Progenitor cell of endocrine pancreas (in vitro differentiated cells): ENCODE results near the gene NRXN2. TPM values are rescaled to one million over a fixed set of nuclear protein-coding genes. Genes with fewer than 3 reads are reported as not detected.
A peak's percentile ranks its signal among the peaks of the same experiment; 100 is the strongest.

Source experiments
- DNase-seq: peaks from one replicate; pipeline ENCODE4 v3.0.0; 2021; ENCODE audit warnings: low spot score; ENCODE audit not compliant: unreplicated experiment
- H3K27ac Mint-ChIP-seq: 2 replicates; pipeline ENCODE4 v1.8.0; 2021; ENCODE audit warnings: mild to moderate bottlenecking, moderate library complexity, mixed read lengths
- H3K27me3 Mint-ChIP-seq: 2 replicates; pipeline ENCODE4 v1.8.0; 2021; ENCODE audit warnings: mixed read lengths
- H3K36me3 Mint-ChIP-seq: 2 replicates; pipeline ENCODE4 v1.8.0; 2022; ENCODE audit warnings: mixed read lengths; ENCODE audit not compliant: insufficient read depth
- H3K4me1 Mint-ChIP-seq: 2 replicates; pipeline ENCODE4 v1.8.0; 2021; ENCODE audit warnings: low read depth, mixed read lengths
- H3K4me3 Mint-ChIP-seq: 2 replicates; pipeline ENCODE4 v1.8.0; 2021; ENCODE audit warnings: low read depth, mild to moderate bottlenecking, moderate library complexity, mixed read lengths
- H3K9me3 Mint-ChIP-seq: 2 replicates; pipeline ENCODE4 v1.8.0; 2021; ENCODE audit warnings: low read depth, mixed read lengths
- CTCF ChIP-seq: fragments of 200-600 bp; sonication (generic); IDR thresholded peaks from one replicate; pipeline ENCODE4 v1.5.0; 2021; ENCODE audit warnings: antibody characterized with exemption, mild to moderate bottlenecking; ENCODE audit not compliant: unreplicated experiment
- total RNA-seq: library from RNA; stranded (reverse); gene quantifications from 2 replicates; pipeline ENCODE4 v1.2.1, GENCODE V29; 2021

NRXN2 gene
- total RNA-seq, 1 donor from 2014 or later: 0.17 TPM

GRCh38 chr11:64631675-64632074 is 91.3 kb downstream of the NRXN2 start:
- no peaks in the 10 kb centered on the region for H3K4me1 Mint-ChIP-seq
- no peaks in the 10 kb centered on the region for H3K36me3 Mint-ChIP-seq
- H3K9me3 Mint-ChIP-seq: no peaks in the 10 kb centered on the region
- no peak for TF ChIP-seq CTCF
- no peak overlapping the region for H3K4me3 Mint-ChIP-seq
- no peak overlapping the region for H3K27ac Mint-ChIP-seq
- peaks cover 82% of the 10 kb centered on the region for H3K27me3 Mint-ChIP-seq
- DNase-seq: no peak

DNA sequence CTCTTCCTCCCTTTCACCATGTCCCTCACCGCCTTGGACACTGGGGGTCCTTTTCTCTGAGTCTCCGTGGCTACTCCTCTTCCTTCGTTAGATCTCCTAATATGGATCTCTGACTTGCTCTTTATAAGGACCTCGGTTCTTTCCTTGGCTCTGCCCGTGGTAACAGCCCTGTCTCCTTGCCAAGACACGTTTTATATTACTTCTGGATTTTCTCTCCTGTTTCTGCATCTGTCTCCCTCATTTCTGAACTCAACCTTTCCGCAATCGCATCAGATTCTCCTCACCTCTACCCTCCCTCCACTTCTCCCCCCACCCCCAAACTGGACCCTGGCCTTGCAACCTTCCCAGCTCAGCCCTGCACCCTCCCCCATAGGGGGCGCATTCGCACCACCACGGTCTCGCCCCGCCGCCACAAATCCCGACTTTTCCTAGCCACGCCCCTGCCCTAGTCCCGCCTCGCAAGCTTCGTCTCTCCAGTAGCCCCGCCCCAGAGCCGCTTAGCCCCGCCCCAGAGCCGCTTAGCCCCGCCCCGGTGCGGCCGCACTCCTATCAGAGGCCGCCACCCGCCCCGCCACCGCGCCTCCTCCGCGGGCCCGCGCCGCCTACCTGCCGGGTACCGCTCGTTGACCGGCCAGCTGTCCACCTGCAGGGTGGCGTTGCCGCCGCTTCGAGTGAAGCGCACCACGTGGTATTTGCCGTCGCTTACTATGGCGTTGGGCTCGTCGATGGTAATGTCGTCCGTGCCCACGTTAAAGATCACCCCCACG is 93.0 kb downstream of the NRXN2 start:
- peaks cover 69% of the 10 kb centered on the region for H3K27me3 Mint-ChIP-seq
- H3K27ac Mint-ChIP-seq: no peak overlapping the region
- no peak overlapping the region for H3K4me3 Mint-ChIP-seq
- no peaks in the 10 kb centered on the region for H3K4me1 Mint-ChIP-seq
- no peaks in the 10 kb centered on the region for H3K36me3 Mint-ChIP-seq
- DNase-seq: peak; percentile 28
- TF ChIP-seq CTCF: peak; percentile 21
- no peaks in the 10 kb centered on the region for H3K9me3 Mint-ChIP-seq

GRCh38 chr11:64629103-64629502 is 93.9 kb downstream of the NRXN2 start:
- Mint-ChIP-seq H3K9me3 (no peaks in the 10 kb centered on the region), H3K4me3 (no peak overlapping the region), H3K27ac (no peak overlapping the region), H3K36me3 (no peaks in the 10 kb centered on the region), H3K27me3 (peaks cover 60% of the 10 kb centered on the region), H3K4me1 (no peaks in the 10 kb centered on the region)
- TF ChIP-seq CTCF: no peak
- no peak for DNase-seq

GRCh38 chr11:64628596-64628995 is 94.4 kb downstream of the NRXN2 start:
- peaks cover 55% of the 10 kb centered on the region for H3K27me3 Mint-ChIP-seq
- DNase-seq: no peak
- no peaks in the 10 kb centered on the region for H3K9me3 Mint-ChIP-seq
- H3K4me1 Mint-ChIP-seq: no peaks in the 10 kb centered on the region
- no peak for TF ChIP-seq CTCF
- H3K4me3 Mint-ChIP-seq: no peak overlapping the region
- no peaks in the 10 kb centered on the region for H3K36me3 Mint-ChIP-seq
- H3K27ac Mint-ChIP-seq: no peak overlapping the region

DNA sequence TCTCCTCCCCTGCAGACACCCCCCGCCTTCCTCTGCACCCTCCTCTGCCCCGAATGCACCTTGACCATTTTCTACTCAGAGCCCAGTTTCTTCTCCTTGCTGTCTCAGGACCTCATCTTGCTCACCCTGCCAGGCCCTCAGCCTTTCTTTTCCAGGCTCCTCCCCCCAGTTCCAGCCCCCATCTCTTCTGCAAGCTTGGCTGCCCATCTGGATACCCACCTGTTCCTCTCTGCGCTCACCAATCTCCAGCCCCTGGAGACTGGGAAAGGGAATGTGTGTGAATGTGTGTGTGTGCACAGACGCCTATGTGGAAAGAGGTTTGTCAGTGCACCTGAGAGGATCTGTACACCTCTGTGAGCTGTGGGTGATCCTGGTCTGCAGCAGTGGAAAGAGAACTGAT is 95.6 kb downstream of the NRXN2 start:
- H3K9me3 Mint-ChIP-seq: no peaks in the 10 kb centered on the region
- H3K27me3 Mint-ChIP-seq: peaks cover 46% of the 10 kb centered on the region
- no peaks in the 10 kb centered on the region for H3K36me3 Mint-ChIP-seq
- no peaks in the 10 kb centered on the region for H3K4me1 Mint-ChIP-seq
- DNase-seq: no peak
- H3K4me3 Mint-ChIP-seq: no peak overlapping the region
- TF ChIP-seq CTCF: no peak
- H3K27ac Mint-ChIP-seq: no peak overlapping the region
